ENCODE measurements around the gene GNA14. TPM values are rescaled to one million over a fixed set of nuclear protein-coding genes. Genes with fewer than 3 reads are reported as not detected.

Gene GNA14
- total RNA-seq, 1 experiment from 2014 or later: 0.37 TPM

GRCh38 chr9:77429928-77430327 is 218.2 kb downstream of the GNA14 start:
- H4K20me1 ChIP-seq (ENCODE audit: control insufficient read depth, insufficient read depth, insufficient read length): no peaks in the 10 kb centered on the region
- H2BK120ac ChIP-seq (ENCODE audit: low read depth, low read length, poor library complexity, severe bottlenecking): no peak overlapping the region
- H3K56ac ChIP-seq (ENCODE audit: insufficient read length, low read depth, low read length): no peak overlapping the region
- H3K4me1 Mint-ChIP-seq: peaks cover 3 to 9% of the 10 kb centered on the region in 2 experiments
- no peak for DNase-seq
- WGBS (ENCODE audit: extremely low coverage, insufficient read length, low lambda C conversion rate): no CpG with 5 or more reads among the region's 2 CpGs
- no peak overlapping the region for H3K4me2 ChIP-seq (ENCODE audit: insufficient read depth, insufficient read length, low read length)
- H3K23ac ChIP-seq (ENCODE audit: insufficient read length, low read depth, low read length): no peak overlapping the region
- H3T11ph ChIP-seq (ENCODE audit: low read length): no peak overlapping the region
- H2AK5ac ChIP-seq (ENCODE audit: insufficient read length, low read length): no peak overlapping the region
- no peak overlapping the region for H3K9ac ChIP-seq (ENCODE audit: extremely low read depth, insufficient read length, low read length)
- no peak overlapping the region for H3K27ac Mint-ChIP-seq
- TF ChIP-seq CTCF (conservative IDR thresholded peaks at IDR 0.05): no peak
- no peak overlapping the region for H3K4me3 Mint-ChIP-seq
- no peak overlapping the region for H2BK5ac ChIP-seq (ENCODE audit: insufficient read length, low read length)
- H3K4me1 ChIP-seq (ENCODE audit: insufficient read depth, low read length): no peaks in the 10 kb centered on the region; the same call in 1 of the 2 replicates
- no peak overlapping the region for H3K27ac ChIP-seq (ENCODE audit: insufficient read length, low read depth, low read length)
- no peak overlapping the region for H2AFZ ChIP-seq (ENCODE audit: low read length)
- no peaks in the 10 kb centered on the region for H3K27me3 ChIP-seq (ENCODE audit: insufficient read depth, low read length)
- H2BK12ac ChIP-seq (ENCODE audit: insufficient read length, low read depth, low read length): no peak overlapping the region
- H4K91ac ChIP-seq (ENCODE audit: insufficient read length, low read depth, low read length): no peak overlapping the region
- no peaks in the 10 kb centered on the region; a peak in 1 of 5 replicates for H3K9me3 Mint-ChIP-seq
- no peak overlapping the region for H2BK15ac ChIP-seq (ENCODE audit: low read depth, low read length)
- no peaks in the 10 kb centered on the region for H3K9me3 ChIP-seq (ENCODE audit: control insufficient read depth, low read depth, low read length)
- H3K23me2 ChIP-seq (ENCODE audit: insufficient read length, low read depth, low read length, poor library complexity, severe bottlenecking): no peaks in the 10 kb centered on the region
- H3K27me3 Mint-ChIP-seq (ENCODE audit: low read depth): peaks cover 5% of the 10 kb centered on the region
- H2BK20ac ChIP-seq (ENCODE audit: low read depth, low read length, poor library complexity, severe bottlenecking): no peak overlapping the region
- no peak overlapping the region for H3K4ac ChIP-seq (ENCODE audit: low read depth, low read length)
- no peak overlapping the region for H3K18ac ChIP-seq (ENCODE audit: insufficient read length, low read depth, low read length)
- no peaks in the 10 kb centered on the region for H3K79me2 ChIP-seq (ENCODE audit: insufficient read depth, low read length)
- H3K79me1 ChIP-seq (ENCODE audit: insufficient read depth, low read depth, low read length, poor library complexity, severe bottlenecking): no peaks in the 10 kb centered on the region
- H4K5ac ChIP-seq (ENCODE audit: insufficient read length, low read depth, low read length): no peak overlapping the region
- H4K8ac ChIP-seq (replicated peaks; ENCODE audit: insufficient read length, low read depth, low read length): no peak overlapping the region
- H3K14ac ChIP-seq (ENCODE audit: insufficient read depth, low read length): no peak overlapping the region
- H3K36me3 Mint-ChIP-seq (ENCODE audit: insufficient read depth in 1 of 3, low read depth in 3 of 3): no peaks in the 10 kb centered on the region; a peak in 1 of 7 replicates
